Measurements from ENCODE around the gene EGFL6.

Gene EGFL6

GRCh38 chrX:13607331-13607995 lies 38.1 kb downstream of the EGFL6 start:
- H3K27me3 ChIP-seq (replicated peaks; ENCODE audit: control insufficient read depth, insufficient read depth, low read length): no peaks in the 10 kb centered on the region; the same call in none of the 2 replicates
- no peak for TF ChIP-seq CTCF (IDR thresholded peaks at IDR 0.05; ENCODE audit: insufficient read depth, low read length, poor library complexity, severe bottlenecking)
- DNase-seq (ENCODE audit: extremely low read depth, insufficient read length): no peak

GRCh38 chrX:13607996-13608365 lies 38.6 kb downstream of the EGFL6 start:
- no peaks in the 10 kb centered on the region for H3K36me3 ChIP-seq (ENCODE audit: control insufficient read depth, insufficient read depth, low read length)
- no peaks in the 10 kb centered on the region; the same call in none of the 2 replicates for H3K27me3 ChIP-seq (replicated peaks; ENCODE audit: control insufficient read depth, insufficient read depth, low read length)
- no peak for DNase-seq (ENCODE audit: extremely low read depth, insufficient read length)
- no peak for TF ChIP-seq CTCF (IDR thresholded peaks at IDR 0.05; ENCODE audit: insufficient read depth, low read length, poor library complexity, severe bottlenecking)
- no peak overlapping the region for H3K4me3 ChIP-seq (replicated peaks; ENCODE audit: low read depth, low read length)

More at GRCh38 chrX:13607331-13607995, 38.1 kb downstream of the EGFL6 start:
- Histone ChIP-seq H3K4me3 (replicated peaks; ENCODE audit: low read depth, low read length) (no peak overlapping the region), H3K36me3 (ENCODE audit: control insufficient read depth, insufficient read depth, low read length) (no peaks in the 10 kb centered on the region)

- DNase-seq (ENCODE audit: extremely low read depth, insufficient read length): no peak
- TF ChIP-seq CTCF (IDR thresholded peaks at IDR 0.05; ENCODE audit: insufficient read depth, low read length, poor library complexity, severe bottlenecking): no peak
- Histone ChIP-seq H3K4me3 (replicated peaks; ENCODE audit: low read depth, low read length) (no peak overlapping the region), H3K27me3 (replicated peaks; ENCODE audit: control insufficient read depth, insufficient read depth, low read length) (no peaks in the 10 kb centered on the region), H3K36me3 (ENCODE audit: control insufficient read depth, insufficient read depth, low read length) (no peaks in the 10 kb centered on the region)
Measured at GRCh38 chrX:13614154-13614553, 44.8 kb downstream of the EGFL6 start.

GRCh38 chrX:13620207-13620606 lies 50.8 kb downstream of the EGFL6 start:
- H3K36me3 ChIP-seq (ENCODE audit: control insufficient read depth, insufficient read depth, low read length): no peaks in the 10 kb centered on the region
- no peak for DNase-seq (ENCODE audit: extremely low read depth, insufficient read length)
- H3K4me3 ChIP-seq (replicated peaks; ENCODE audit: low read depth, low read length): no peak overlapping the region
- no peaks in the 10 kb centered on the region for H3K27me3 ChIP-seq (replicated peaks; ENCODE audit: control insufficient read depth, insufficient read depth, low read length)
- no peak for TF ChIP-seq CTCF (IDR thresholded peaks at IDR 0.05; ENCODE audit: insufficient read depth, low read length, poor library complexity, severe bottlenecking)

- no peak for TF ChIP-seq CTCF (IDR thresholded peaks at IDR 0.05; ENCODE audit: insufficient read depth, low read length, poor library complexity, severe bottlenecking)
- no peaks in the 10 kb centered on the region for H3K27me3 ChIP-seq (replicated peaks; ENCODE audit: control insufficient read depth, insufficient read depth, low read length)
- H3K36me3 ChIP-seq (ENCODE audit: control insufficient read depth, insufficient read depth, low read length): no peaks in the 10 kb centered on the region
- no peak overlapping the region for H3K4me3 ChIP-seq (replicated peaks; ENCODE audit: low read depth, low read length)
- no peak for DNase-seq (ENCODE audit: extremely low read depth, insufficient read length)
Measured at GRCh38 chrX:13622401-13622964, 53.1 kb downstream of the EGFL6 start.

Measured in GM06990 (cell line).